ENCODE data around the gene CRYBB1.

The CRYBB1 gene

GRCh38 chr22:26606611-26607010 lies 11.2 kb downstream of the CRYBB1 start:
- DNase-seq (ENCODE audit: low read depth), result no peak

GRCh38 chr22:26604368-26604767 lies 13.5 kb downstream of the CRYBB1 start:
- DNase-seq (ENCODE audit: low read depth), result no peak

- no peak for DNase-seq (ENCODE audit: low read depth)
These were observed 15.7 kb downstream of the CRYBB1 start for GRCh38 chr22:26602127-26602526.

- no peak for DNase-seq (ENCODE audit: low read depth)
These were observed 16.1 kb downstream of the CRYBB1 start for GRCh38 chr22:26601726-26602125.

- no peak for DNase-seq (ENCODE audit: low read depth)
These were observed 18.3 kb downstream of the CRYBB1 start for GRCh38 chr22:26599505-26599904.

- no peak for DNase-seq (ENCODE audit: low read depth)
These were observed 20.3 kb downstream of the CRYBB1 start for GRCh38 chr22:26597480-26597879.

- no peak for DNase-seq (ENCODE audit: low read depth)
These were observed 20.8 kb downstream of the CRYBB1 start for GRCh38 chr22:26597026-26597425.

GRCh38 chr22:26593763-26594162 lies 24.1 kb downstream of the CRYBB1 start:
- DNase-seq (ENCODE audit: low read depth), result no peak

GRCh38 chr22:26592421-26592891 lies 25.4 kb downstream of the CRYBB1 start:
- no peak for DNase-seq (ENCODE audit: low read depth)

GRCh38 chr22:26589845-26590736 lies 27.7 kb downstream of the CRYBB1 start, which contains the start of gene TPST2:
TPST2 (minus strand) TSS chr22:26590132; CDS start chr22:26541630, 48,502 bp downstream.
- DNase-seq (ENCODE audit: low read depth), result peak; percentile 73

- DNase-seq (ENCODE audit: low read depth), result no peak
These were observed 28.4 kb downstream of the CRYBB1 start for GRCh38 chr22:26589367-26589844.

- no peak for DNase-seq (ENCODE audit: low read depth)
These were observed 29.0 kb downstream of the CRYBB1 start for GRCh38 chr22:26588729-26589366.

GRCh38 chr22:26587991-26588613 lies 29.7 kb downstream of the CRYBB1 start:
- no peak for DNase-seq (ENCODE audit: low read depth)

GRCh38 chr22:26586556-26587325 lies 31.1 kb downstream of the CRYBB1 start:
- no peak for DNase-seq (ENCODE audit: low read depth)

- DNase-seq (ENCODE audit: low read depth), result no peak
These were observed 32.6 kb downstream of the CRYBB1 start for GRCh38 chr22:26585104-26585790.

- no peak for DNase-seq (ENCODE audit: low read depth)
These were observed 33.8 kb downstream of the CRYBB1 start for GRCh38 chr22:26584010-26584409.

GRCh38 chr22:26581633-26582168 lies 36.1 kb downstream of the CRYBB1 start:
- DNase-seq (ENCODE audit: low read depth), result no peak

GRCh38 chr22:26581026-26581425 lies 36.8 kb downstream of the CRYBB1 start:
- DNase-seq (ENCODE audit: low read depth), result no peak

- no peak for DNase-seq (ENCODE audit: low read depth)
These were observed 37.4 kb downstream of the CRYBB1 start for GRCh38 chr22:26580240-26580962.

GRCh38 chr22:26579331-26579886 lies 38.4 kb downstream of the CRYBB1 start:
- DNase-seq (ENCODE audit: low read depth), result no peak

Data from stimulated activated CD8-positive, alpha-beta memory T cell treated with anti-CD3 and anti-CD28 coated beads, Interleukin-12 subunit alpha, Interleukin-12 subunit beta, amount 100 ng/mL, for 4 hours (primary cell).